ENCODE measurements around the gene PKNOX2. TPM values are rescaled to one million over a fixed set of nuclear protein-coding genes. Genes with fewer than 3 reads are reported as not detected.

PKNOX2 gene
- total RNA-seq, 1 experiment from 2014 or later: not detected

DNA sequence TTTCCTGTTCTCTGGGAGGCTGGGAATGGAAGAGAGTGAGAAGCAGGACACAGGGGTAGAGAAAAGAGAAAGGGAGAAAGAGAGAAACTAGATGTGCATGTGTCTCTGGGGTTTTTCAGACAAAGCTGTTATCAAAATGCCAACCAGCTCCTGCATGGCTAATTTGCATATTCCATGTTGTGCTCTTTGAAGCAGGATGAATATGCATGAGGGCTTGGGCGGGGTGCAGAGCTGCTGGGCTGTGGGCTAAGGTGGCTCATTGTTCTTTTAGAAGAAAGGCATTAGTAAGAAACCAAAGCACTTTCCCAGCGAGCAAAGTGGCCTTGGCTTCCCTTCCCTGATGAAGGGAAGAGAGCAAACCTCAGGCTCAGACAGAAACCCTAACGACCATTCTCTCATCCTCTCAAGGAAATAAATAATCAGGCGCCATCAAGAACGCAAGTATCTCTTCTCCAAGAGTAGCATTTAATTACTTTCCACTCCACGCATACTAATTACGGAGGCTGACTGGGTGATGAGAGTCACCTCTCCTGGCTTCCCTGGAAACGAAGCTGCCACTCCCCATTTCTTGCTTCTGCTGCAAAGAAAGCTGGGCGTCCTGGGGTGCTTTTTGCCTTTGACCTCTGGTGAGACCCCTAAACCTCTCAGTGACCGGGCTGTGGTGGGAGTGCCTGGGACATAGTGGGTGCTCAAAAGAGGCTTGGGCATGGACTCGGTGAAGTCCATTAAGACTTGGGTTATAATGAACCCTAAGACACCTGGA lies 277.3 kb downstream of the PKNOX2 start:
- no peak for DNase-seq (ENCODE audit: low read depth)

DNA sequence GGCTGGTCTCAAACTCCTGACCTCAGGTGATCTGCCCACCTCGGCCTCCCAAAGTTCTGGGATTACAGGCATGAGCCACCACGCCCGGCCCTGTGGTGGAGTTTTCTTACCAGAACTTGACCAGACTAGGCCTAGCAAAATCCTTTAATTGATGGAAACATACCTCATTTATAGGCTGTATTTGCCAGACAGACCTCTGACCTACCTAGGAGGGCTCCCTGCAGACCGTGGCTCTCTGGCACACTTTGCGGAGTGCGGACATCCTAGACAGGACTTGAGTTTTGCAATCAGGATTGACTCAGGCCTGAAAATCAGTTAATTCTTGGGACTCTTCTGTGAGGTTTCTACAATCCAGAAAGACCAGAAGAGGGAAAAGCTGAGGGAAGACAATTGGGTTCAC lies 278.4 kb downstream of the PKNOX2 start:
- in situ Hi-C loops (cut with HindIII; ENCODE audit: low pct_unique_long_range_greater_than_20kb, low sequenced_read_pairs): no loop called here
- no peak for DNase-seq (ENCODE audit: low read depth)

More for the DNA sequence above, 277.3 kb downstream of the PKNOX2 start:
- in situ Hi-C loops (cut with HindIII; ENCODE audit: low pct_unique_long_range_greater_than_20kb, low sequenced_read_pairs): no loop called here

DNA sequence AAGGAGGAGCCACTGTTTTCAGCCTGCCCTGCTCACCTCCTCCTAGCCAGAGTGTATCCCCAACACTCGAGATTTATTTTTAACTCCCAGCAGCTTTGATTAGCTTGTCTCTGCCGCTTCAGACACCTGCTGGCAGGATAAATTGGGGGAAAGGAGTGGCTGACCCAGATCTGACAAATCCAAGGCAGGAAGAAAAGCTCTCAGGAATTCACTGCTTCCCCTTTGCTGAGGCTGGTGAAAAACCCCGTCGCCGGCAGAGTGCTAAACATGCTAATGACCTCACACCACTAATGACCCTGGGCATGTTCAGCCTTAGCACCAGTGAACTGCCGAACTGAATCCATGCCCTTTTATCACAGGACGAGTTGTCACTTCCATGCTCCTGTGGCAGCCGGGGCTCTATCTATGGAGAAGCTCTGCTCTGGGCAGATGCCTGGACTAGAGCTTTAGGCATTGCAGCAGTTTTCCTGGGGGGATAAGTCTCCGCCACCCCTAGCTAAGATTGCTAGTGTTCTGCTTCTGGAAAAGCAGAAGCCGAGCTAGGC lies 279.3 kb downstream of the PKNOX2 start:
- in situ Hi-C loops (cut with HindIII; ENCODE audit: low pct_unique_long_range_greater_than_20kb, low sequenced_read_pairs): no loop called here
- DNase-seq (ENCODE audit: low read depth): no peak

DNA sequence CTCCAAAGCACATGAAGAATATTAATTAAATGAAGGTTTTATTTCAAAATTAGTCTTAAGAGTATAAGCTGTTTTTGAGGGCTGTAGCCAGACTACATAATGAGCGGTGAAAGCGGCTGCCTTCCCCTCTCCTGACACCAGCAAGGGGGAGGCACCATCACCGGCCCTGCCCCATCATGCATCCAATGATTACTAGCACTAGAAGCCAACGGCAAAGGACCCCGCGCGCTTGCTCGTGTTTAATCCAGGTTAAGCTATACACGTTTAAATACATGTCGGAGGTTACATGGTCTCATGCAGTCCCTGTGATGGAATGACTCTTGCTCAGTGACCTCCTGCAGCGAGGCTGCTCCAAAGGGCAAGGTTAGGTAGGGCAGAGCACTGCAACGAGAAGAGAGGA lies 281.2 kb downstream of the PKNOX2 start:
- in situ Hi-C loops (cut with HindIII; ENCODE audit: low pct_unique_long_range_greater_than_20kb, low sequenced_read_pairs): no loop called here
- DNase-seq (ENCODE audit: low read depth): no peak

DNA sequence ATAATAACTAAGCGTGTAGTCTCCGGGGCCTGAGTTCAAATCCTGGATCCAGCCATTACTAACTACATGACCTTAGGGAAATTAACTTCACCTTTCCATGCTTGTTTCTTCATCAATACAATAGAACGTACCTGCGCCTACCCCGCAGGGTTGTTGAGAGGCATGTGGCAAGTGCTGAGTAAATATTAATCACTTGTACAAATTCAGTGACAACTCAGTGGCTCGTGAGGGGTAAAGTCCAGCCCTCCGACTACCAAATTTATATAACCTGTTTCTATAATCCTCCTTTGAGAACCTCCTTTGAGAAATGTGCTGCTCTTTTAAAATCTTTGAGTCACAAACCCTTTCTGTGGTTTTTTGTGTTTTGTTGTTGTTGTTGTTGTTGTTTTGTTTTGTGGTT lies 281.7 kb downstream of the PKNOX2 start:
- DNase-seq (ENCODE audit: low read depth): no peak
- in situ Hi-C loops (cut with HindIII; ENCODE audit: low pct_unique_long_range_greater_than_20kb, low sequenced_read_pairs): no loop called here

DNA sequence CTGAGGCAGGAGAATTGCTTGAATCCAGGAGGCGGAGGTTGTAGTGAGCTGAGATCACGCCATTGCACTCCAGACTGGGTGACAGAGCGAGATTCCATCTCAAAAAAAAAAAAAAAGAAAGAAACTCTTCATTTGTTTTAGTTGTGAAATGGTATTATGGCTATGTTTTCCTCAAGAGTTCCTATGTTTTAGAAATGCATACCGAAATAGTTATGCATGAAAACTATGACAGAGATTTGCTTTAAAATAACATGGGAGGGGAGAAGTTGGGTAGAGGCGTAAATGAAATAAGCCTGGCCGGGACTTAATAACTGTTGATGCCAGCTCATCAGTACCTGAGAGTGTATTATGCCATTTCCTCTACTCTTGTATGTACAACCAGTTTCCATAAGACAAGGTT lies 283.2 kb downstream of the PKNOX2 start:
- in situ Hi-C loops (cut with HindIII; ENCODE audit: low pct_unique_long_range_greater_than_20kb, low sequenced_read_pairs): no loop called here
- no peak for DNase-seq (ENCODE audit: low read depth)

DNA sequence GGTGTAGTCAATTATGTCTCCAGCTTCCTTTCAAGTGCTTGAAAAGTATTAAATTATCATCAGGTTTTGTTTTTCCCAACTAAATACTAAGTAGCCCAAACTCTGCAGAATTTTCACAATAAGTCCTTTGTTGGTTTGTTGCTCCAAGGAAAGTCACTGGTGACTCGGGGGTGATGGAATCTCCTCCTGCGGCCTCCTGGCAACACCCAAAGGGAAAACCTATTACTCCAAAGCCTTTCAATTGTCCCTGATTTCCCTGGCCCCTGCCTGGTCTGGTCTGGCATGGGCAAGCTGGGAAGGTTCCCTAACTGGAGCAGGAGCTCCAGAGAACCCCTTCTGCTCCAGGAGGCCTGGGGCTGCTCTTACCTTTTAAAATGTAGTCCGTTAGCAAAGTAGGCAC lies 283.6 kb downstream of the PKNOX2 start:
- in situ Hi-C loops (cut with HindIII; ENCODE audit: low pct_unique_long_range_greater_than_20kb, low sequenced_read_pairs): no loop called here
- DNase-seq (ENCODE audit: low read depth): no peak

DNA sequence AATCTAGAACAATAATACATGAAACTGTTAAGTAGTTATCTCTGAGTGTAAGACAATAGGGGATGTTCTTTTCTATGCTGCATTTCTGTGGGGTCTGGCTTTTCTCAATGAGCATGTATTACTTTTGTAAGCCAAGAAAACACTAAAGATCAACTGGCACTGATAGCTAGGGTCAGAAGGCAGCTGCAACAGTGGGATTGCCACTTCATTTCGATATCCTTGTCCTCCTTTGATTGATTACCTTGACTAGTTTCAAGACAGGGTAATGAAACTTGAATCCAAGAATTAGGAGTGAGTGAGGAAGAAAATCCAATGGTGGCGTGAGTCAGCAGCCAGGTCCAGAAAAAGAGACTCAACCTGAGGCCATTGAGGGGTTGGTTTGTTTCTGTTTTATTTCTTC lies 285.0 kb downstream of the PKNOX2 start:
- in situ Hi-C loops (cut with HindIII; ENCODE audit: low pct_unique_long_range_greater_than_20kb, low sequenced_read_pairs): no loop called here
- DNase-seq (ENCODE audit: low read depth): no peak

DNA sequence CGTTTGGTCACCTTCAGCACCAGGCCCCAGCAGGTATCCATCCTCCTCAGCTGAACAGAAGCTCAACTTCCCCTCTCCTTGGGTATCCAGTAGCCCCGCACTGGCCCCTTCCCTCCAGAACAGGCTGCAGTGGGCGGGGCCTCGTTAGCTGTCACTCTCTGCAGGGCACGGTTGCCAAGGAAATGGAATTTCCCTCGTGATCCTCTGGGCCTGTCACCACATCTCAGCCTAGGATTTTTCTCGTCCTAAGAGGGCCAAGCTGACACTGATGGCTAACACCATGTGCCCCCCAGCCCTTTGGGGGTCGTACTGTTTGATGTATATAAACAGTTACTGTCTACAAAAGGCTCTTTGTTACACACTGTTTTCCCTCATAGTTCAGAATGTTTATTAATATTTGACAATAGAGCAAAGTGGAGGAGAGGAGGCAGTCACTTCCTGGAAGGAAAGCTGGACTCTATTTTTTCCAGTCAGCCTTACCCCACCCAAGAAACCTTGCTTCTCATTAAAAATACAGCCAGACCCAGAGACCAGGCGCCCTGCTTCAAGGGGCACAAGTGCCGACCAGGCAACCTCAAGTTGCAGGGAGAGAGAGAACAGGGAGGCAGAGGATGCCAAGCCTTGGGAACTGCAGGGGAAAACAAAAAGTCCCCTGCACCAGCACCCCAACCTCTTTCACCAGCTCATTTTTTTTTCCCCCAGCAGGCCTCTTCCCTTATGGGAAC lies 287.0 kb downstream of the PKNOX2 start:
- in situ Hi-C loops (cut with HindIII; ENCODE audit: low pct_unique_long_range_greater_than_20kb, low sequenced_read_pairs): no loop called here
- DNase-seq (ENCODE audit: low read depth): no peak

DNA sequence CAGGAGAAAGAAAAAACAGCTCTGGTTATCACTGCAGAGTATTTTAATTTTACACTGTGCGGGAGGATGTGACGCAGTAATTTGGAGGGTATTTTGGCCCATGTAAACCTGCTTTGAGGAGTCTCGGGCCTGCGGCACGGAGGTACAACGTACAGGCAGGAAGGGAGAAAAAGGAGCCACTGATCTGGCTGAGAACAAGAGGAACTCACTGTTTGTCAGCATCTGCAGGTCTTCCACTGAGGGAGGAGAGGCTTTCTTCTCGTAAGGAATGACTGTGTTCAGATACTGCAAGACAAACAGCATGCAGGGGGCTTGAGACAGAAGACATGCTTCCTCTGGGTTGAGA lies 287.5 kb downstream of the PKNOX2 start:
- in situ Hi-C loops (cut with HindIII; ENCODE audit: low pct_unique_long_range_greater_than_20kb, low sequenced_read_pairs): no loop called here
- DNase-seq (ENCODE audit: low read depth): no peak

DNA sequence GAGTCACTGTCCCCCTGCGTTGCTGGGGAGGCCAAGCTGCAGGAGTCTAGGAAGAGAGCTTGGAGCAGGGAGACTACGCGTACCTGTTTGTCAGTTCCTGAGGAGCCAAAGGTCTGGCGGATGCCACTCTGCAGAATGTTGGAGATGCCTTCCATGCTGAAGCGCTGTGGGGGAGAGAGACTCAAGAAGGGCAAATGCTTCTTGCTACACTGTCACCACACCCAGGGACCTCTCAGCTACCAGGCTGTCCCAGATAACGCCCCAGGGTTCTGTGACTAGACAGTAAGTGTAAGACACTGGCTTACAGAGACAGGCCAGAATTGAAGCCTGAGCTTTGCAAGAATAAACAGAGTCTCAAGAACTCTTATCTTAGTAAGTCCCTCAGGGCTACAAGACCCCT lies 289.5 kb downstream of the PKNOX2 start:
- no peak for DNase-seq (ENCODE audit: low read depth)
- in situ Hi-C loops (cut with HindIII; ENCODE audit: low pct_unique_long_range_greater_than_20kb, low sequenced_read_pairs): no loop called here

DNA sequence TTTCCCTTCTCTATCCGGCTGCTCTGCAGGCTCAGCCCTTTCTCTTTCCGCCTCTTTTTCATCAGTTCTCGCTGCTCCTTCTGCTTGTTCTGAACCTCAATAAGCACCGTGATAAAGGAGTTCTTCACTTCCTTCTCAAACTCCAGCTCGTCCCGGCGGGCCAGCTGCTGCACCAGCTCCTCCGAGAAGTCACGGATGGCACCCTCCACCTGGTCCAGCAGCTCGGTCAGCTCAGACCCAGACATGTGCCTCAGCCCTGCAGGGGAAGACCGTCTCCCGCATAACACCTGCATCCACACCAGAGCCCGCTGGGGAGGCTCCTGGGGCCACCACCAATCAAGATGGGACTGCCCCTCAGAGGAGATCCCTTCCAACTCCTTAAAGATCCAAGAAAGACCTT lies 291.3 kb downstream of the PKNOX2 start:
- in situ Hi-C loops (cut with HindIII; ENCODE audit: low pct_unique_long_range_greater_than_20kb, low sequenced_read_pairs): no loop called here
- DNase-seq (ENCODE audit: low read depth): no peak

DNA sequence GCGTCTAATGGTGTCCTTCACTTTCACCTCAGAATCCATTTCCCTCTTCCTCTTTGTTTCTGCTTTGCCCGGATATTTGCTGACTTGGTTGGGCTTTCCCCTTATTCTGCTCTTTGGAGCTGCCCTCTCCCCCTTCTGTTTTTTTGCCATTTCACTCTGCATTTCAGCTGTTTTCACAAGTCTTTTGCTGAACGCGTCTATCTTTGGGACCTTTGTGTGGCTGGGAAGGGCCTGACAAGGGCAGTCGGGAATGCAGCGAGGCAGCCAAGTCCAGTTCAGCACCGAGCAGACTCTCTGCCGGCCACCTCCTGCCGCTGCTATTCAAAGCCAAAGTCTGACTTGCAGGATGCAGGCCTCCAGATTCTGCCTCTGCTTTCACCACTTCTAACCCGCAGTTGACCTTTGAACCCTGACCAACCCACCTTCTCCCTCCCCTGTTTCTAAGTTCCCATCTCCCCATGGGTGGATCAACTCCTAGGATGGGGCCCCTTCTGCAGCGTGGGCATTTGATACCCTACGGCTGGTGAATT lies 293.3 kb downstream of the PKNOX2 start:
- in situ Hi-C loops (cut with HindIII; ENCODE audit: low pct_unique_long_range_greater_than_20kb, low sequenced_read_pairs): no loop called here
- DNase-seq (ENCODE audit: low read depth): no peak

DNA sequence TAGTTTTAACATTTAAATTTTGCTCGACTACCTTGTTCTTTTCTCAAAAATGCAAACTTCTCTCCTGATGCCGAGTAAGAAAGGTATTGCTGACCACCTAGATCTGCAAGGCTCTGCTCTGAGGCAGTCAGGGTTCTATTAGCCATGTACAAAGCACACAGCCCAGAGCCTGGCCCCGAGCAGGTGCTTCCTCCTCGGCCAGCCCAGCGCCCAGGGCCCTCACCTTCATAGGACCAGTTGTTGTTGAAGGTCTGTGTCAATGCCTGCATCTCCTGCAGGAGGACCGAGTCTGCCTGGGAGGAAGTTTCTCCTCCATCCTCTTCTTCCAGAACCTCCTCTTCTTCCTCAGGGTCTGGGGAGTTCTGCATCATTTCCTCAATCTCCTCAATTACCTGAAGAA lies 295.7 kb downstream of the PKNOX2 start:
- in situ Hi-C loops (cut with HindIII; ENCODE audit: low pct_unique_long_range_greater_than_20kb, low sequenced_read_pairs): no loop called here
- DNase-seq (ENCODE audit: low read depth): no peak

DNA sequence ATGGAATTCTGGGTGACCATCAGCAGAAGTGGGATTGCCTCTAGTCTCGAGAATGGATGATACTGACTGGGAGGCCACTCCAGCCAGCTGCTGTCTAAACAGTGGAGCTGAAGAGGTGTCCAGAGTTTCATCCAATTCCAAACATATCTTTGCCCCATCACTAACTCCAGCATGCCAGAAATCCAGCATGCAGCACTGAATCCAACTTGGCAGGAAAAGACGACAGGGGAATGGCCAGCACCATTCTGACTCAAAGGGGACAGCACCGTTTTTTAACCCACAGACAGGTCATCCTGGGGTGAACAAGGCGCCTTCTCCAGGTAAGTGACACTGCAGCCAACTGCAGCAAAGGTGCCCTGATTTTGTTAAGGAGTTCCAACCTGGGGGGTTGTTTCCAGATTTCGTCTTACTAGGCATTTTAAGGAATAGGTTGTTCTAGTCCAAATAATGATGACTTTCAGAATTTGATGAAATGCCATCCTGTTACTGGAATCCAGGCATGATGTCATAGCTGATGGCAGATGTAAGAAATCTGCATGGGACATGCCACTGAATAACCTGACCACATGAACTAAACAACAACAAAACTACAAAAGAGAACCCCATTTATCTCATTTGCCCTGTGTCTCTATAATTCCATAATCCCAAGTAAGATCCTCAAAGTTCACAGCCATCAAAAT lies 299.2 kb downstream of the PKNOX2 start:
- no peak for DNase-seq (ENCODE audit: low read depth)

DNA sequence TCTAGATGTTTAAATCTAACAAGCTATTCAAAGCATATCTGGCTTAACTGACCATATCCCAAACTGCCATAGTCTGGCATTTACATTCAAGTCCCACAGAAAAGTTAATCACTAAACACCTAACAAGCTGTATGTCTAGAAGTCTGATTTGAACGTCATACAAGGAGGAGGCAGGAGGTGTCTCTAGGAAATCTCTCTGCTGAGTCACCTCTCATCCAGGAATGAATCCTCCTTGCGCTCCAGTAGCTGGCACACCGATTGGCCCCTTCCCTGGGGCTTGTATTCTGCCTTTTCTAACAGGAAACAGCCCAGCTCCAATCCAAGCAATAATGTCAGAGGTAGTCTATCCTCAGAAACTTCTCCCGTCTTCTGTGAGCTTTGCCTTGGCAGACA lies 299.7 kb downstream of the PKNOX2 start:
- peak; percentile 25 for DNase-seq (ENCODE audit: low read depth)
- in situ Hi-C loops (cut with HindIII; ENCODE audit: low pct_unique_long_range_greater_than_20kb, low sequenced_read_pairs): no loop called here

More for the DNA sequence above, 299.2 kb downstream of the PKNOX2 start:
- in situ Hi-C loops (cut with HindIII; ENCODE audit: low pct_unique_long_range_greater_than_20kb, low sequenced_read_pairs): no loop called here

DNA sequence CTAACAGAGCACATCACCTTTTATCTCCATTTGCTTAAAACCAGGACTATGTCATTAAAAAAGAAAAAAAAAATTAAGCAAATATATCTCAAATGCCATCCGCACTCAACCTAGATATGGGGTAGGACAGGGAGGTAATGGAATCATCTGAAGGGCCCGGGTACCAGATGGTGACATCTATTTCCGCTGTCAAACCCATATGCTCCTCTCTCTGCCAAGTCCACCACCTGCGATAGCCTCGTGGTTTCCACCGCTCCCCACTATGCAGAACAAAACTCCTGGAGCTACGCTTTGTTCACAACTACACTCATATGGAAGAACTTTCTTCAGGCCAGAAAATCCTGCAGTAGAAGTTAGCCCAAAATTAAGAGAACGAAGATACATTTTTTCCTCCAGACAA lies 300.1 kb downstream of the PKNOX2 start:
- in situ Hi-C loops (cut with HindIII; ENCODE audit: low pct_unique_long_range_greater_than_20kb, low sequenced_read_pairs): no loop called here

DNA sequence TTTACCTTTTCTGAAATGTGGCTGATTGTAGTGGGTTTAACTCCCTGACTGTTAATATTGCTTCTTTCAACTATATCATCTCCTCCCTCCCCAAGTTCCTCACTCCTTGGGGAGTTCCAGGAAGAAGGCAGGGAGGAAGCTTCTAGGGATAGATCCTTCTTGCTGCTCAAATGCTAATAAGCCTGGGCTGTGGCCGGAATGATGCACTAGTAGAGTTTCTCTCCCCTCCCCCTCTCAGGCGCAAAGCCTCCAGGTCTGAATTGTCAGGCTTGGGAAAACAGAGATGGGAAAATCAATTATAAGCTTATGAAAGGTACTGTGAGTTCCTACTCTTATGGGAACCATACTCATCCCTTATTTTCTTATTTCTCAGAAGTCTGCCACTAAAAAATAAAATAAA lies 300.7 kb downstream of the PKNOX2 start:
- in situ Hi-C loops (cut with HindIII; ENCODE audit: low pct_unique_long_range_greater_than_20kb, low sequenced_read_pairs): no loop called here

More for the DNA sequence above, 300.1 kb downstream of the PKNOX2 start:
- DNase-seq (ENCODE audit: low read depth): no peak

DNA sequence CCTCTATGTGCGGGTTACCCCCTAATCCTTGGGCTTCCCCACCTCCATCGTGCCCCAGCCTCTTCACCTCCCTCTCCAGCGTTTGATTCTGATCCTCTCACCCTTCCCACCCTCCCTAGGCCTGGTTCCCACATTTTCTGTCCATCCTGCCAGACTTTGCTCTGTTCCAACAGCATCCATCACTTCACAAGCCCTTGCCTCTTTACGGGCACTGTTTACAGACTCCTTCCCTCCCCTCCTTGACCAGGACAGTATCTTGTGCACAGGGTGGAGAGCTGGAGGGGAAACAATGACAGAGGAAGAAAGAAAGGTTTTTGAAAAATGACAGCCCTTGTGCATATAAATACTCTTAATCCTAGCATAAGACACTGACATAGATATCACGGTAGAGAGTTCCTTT lies 301.1 kb downstream of the PKNOX2 start:
- no peak for DNase-seq (ENCODE audit: low read depth)
- in situ Hi-C loops (cut with HindIII; ENCODE audit: low pct_unique_long_range_greater_than_20kb, low sequenced_read_pairs): no loop called here

More for the DNA sequence above, 300.7 kb downstream of the PKNOX2 start:
- DNase-seq (ENCODE audit: low read depth): no peak
